ENCODE data around the gene EGLN2.
"Not testable (repeated sequence)": the region's sequence is repeated elsewhere in the genome, so short reads cannot be mapped to it uniquely, and the experiment has no call there.

- TF ChIP-seq ZNF585B (tag by site-specific recombination; IDR thresholded peaks at IDR 0.05); ZBTB8A (tag by site-specific recombination; IDR thresholded peaks at IDR 0.05); ZNF274 (IDR thresholded peaks at IDR 0.05; ENCODE audit: low read length); ZNF274 (tag by site-specific recombination; IDR thresholded peaks at IDR 0.05; ENCODE audit: borderline replicate concordance); ZNF239 (tag by site-specific recombination; IDR thresholded peaks at IDR 0.05); ZXDB (tag by site-specific recombination; IDR thresholded peaks at IDR 0.05); ZBTB21 (tag by site-specific recombination; IDR thresholded peaks at IDR 0.05); CTCF (tag by site-specific recombination; IDR thresholded peaks at IDR 0.05); PBX3 (CRISPR knock-in tag; IDR thresholded peaks at IDR 0.05); ZFP37 (tag by site-specific recombination; IDR thresholded peaks at IDR 0.05); SCRT2 (tag by site-specific recombination; IDR thresholded peaks at IDR 0.05): not testable (repeated sequence)
Observed at GRCh38 chr19:40838477-40838876, 39.5 kb downstream of the EGLN2 start.
